Esophagus squamous epithelium (tissue), 4 donors: ENCODE measurements around the gene PEAR1.

Experiments used
- CTCF ChIP-seq, 6 experiments: fragments of 450-650 bp in 4 of 6; fragments of 200-600 bp in 2 of 6; sonication (generic) in 2 of 6; IDR thresholded peaks; one replicate each; pipeline ENCODE4 v1.5.1; 2016 to 2019; ENCODE audit warnings: antibody characterized with exemption in 6 of 6, mild to moderate bottlenecking in 4 of 6, moderate library complexity in 4 of 6
- POLR2A ChIP-seq, 4 donors: fragments of 450-650 bp; IDR thresholded peaks; one replicate each; pipeline ENCODE4 v1.6.1; 2017; ENCODE audit warnings: antibody characterized with exemption in 4 of 4, mild to moderate bottlenecking in 4 of 4, moderate library complexity in 3 of 4

GRCh38 chr1:156844102-156844501, 49.4 kb upstream of the PEAR1 start:
- TF ChIP-seq CTCF (IDR thresholded peaks at IDR 0.05) (no peak), POLR2A (IDR thresholded peaks at IDR 0.05) (no peak)
